Measurements from ENCODE around the gene PSG5. TPM values are rescaled to one million over a fixed set of nuclear protein-coding genes. Genes with fewer than 3 reads are reported as not detected.
"Not testable (repeated sequence)": the region's sequence is repeated elsewhere in the genome, so short reads cannot be mapped to it uniquely, and the experiment has no call there.

The PSG5 gene
- polyA plus RNA-seq (2012; rRNA removed) = 70.3 and 133 TPM in 2 replicates
- 98.7 and 111 TPM in 2 replicates for polyA plus RNA-seq (2012; cell fraction: cytosol; rRNA removed)
- 63.1 and 123 TPM in 2 replicates for polyA plus RNA-seq (2012; cell fraction: nucleus; rRNA removed)

DNA sequence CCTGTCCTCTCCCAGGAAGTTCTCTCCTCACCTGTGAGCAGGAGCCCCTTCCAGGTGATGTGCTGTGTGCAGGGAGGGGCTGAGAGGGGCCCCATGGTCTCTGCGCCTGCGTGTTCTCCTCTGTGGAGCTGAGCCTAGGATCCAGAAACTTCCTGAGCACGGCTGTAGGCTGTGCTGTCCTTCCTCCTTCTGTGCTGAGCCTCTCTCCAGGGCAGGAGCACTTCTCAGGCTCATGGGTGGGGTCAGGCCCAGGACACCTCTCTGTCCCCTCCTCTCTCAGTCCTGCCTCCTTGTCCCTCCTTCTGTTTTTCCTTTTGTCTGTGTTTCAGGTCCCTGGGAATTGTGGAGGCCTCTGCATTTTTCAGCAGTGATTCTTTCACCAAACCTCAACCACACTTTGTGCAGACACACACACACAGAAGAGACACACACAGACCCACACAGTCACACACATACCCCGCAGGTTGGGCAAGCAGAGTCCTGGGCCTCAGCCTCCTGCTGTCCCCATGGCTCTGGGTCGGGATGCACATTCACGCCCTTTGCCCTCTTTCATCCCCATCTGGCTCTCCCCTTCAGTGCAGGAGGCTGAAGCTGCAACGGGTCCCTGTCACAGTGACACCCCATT lies at the start of gene PSG5:
Gene PSG5 (minus strand): TSS at position 226 of the 625 bp plus-strand sequence. CDS start 131 bp downstream, at position 95.
- H3K9me3 ChIP-seq; H3K27me3 ChIP-seq (ENCODE audit: insufficient read depth); DNase-seq; H3K36me3 ChIP-seq (replicated peaks in 1 of 2; ENCODE audit: control insufficient read depth in 1 of 2, insufficient read depth in 2 of 2, low read length in 1 of 2); H3K9me2 ChIP-seq; H2AFZ ChIP-seq (ENCODE audit: low read depth); POLR2A ChIA-PET; H4K20me1 ChIP-seq (ENCODE audit: insufficient read depth); CTCF ChIA-PET: not testable (repeated sequence)
- WGBS (ENCODE audit: low lambda C conversion rate) = 75% methylated on average over 5 of the region's 7 CpGs
- Histone ChIP-seq H3K9ac (peak within 1 kb of the TSS; percentile 73), H3K4me3 (ENCODE audit: low read depth in 2 of 2, low read length in 1 of 2) (peak within 1 kb of the TSS; percentile 1 to 20; a peak in 2 of 4 replicates), H3K4me1 (ENCODE audit: control insufficient read depth in 1 of 2, insufficient read depth in 2 of 2, low read depth in 1 of 2, low read length in 1 of 2) (peaks cover 0 to 22% of the 10 kb centered on the region in 2 experiments; a peak in 2 of 4 replicates), H3K27ac (ENCODE audit: low read depth in 2 of 2, low read length in 1 of 2) (peak within 1 kb of the TSS in 1 of 2 experiments; percentile 95; a peak in 2 of 4 replicates), H3K79me2 (ENCODE audit: insufficient read depth) (peaks cover 24% of the 10 kb centered on the region; the same call in 1 of the 2 replicates), H3F3A (replicated peaks; ENCODE audit: insufficient read depth) (peaks cover 29% of the 10 kb centered on the region), H3K4me2 (peak within 1 kb of the TSS; percentile 62)

DNA sequence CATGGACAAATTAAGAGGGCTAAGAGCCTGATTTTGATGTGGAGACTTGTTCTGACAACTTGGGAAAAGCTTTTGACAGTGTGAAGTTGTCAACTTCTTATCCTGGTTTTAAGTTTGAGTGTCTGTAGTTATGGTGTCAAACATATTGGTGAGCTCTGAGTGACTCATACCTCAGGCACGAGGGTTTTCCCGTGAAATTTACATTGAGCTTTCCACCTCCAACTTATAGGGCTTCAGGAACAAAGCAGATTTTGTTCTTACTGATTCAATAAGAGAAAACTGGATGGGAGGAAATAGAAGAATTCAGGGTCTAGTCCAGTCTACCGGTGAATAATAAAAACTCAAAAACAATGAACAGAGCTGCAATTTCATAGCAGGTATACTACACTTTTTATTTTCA lies 49.4 kb upstream of the PSG5 start:
- H3K36me3 ChIP-seq (replicated peaks in 1 of 2; ENCODE audit: control insufficient read depth in 1 of 2, insufficient read depth in 2 of 2, low read length in 1 of 2); H3K9ac ChIP-seq; H2AFZ ChIP-seq (ENCODE audit: low read depth); H3K4me3 ChIP-seq (ENCODE audit: low read depth in 2 of 2, low read length in 1 of 2); H3K27ac ChIP-seq (ENCODE audit: low read depth in 2 of 2, low read length in 1 of 2); H3F3A ChIP-seq (replicated peaks; ENCODE audit: insufficient read depth); H4K20me1 ChIP-seq (ENCODE audit: insufficient read depth); H3K9me2 ChIP-seq; DNase-seq; H3K79me2 ChIP-seq (ENCODE audit: insufficient read depth); H3K27me3 ChIP-seq (ENCODE audit: insufficient read depth); H3K4me2 ChIP-seq; POLR2A ChIA-PET; H3K9me3 ChIP-seq; H3K4me1 ChIP-seq (ENCODE audit: control insufficient read depth in 1 of 2, insufficient read depth in 2 of 2, low read depth in 1 of 2, low read length in 1 of 2); CTCF ChIA-PET: not testable (repeated sequence)
- 3% methylated on average over 3 of the region's 3 CpGs for WGBS (ENCODE audit: low lambda C conversion rate)
- 0 out of 2 replicates have a peak, but pooled peaks have one; percentile 4 for TF ChIP-seq JUND (IDR thresholded peaks at IDR 0.05)

DNA sequence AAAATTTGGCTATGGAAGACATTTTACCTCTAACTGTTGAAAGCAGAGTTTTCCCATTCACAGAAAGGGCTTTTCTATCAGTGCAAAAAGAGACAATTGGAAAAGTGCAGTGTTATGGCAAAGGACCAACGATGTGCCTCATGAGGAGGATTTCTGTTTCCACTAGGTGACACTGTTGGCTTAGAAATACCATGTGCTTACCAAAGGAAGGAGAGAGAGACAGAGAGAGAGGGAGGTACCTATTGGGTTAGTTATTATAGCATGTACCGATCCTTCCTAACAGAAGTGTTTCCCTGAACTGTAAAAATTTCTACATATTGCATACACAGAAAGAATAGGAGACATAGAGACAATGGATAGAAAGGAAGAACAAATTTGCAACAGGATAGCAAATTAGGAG lies 43.0 kb upstream of the PSG5 start:
- DNase-seq = no peak
- H3K27ac ChIP-seq (ENCODE audit: low read depth in 2 of 2, low read length in 1 of 2) = no peak overlapping the region
- no peaks in the 10 kb centered on the region for H4K20me1 ChIP-seq (ENCODE audit: insufficient read depth)
- H3K9me3 ChIP-seq = peaks cover 7% of the 10 kb centered on the region
- 48% methylated on average over 2 of the region's 2 CpGs for whole genome bisulfite sequencing (ENCODE audit: low lambda C conversion rate)
- H3K9ac ChIP-seq = no peak overlapping the region
- ChIA-PET POLR2A (no interaction called here), CTCF (no interaction called here)
- H3K79me2 ChIP-seq (ENCODE audit: insufficient read depth) = no peaks in the 10 kb centered on the region
- H3F3A ChIP-seq (replicated peaks; ENCODE audit: insufficient read depth) = no peaks in the 10 kb centered on the region
- H3K36me3 ChIP-seq (replicated peaks in 1 of 2; ENCODE audit: control insufficient read depth in 1 of 2, insufficient read depth in 2 of 2, low read length in 1 of 2) = no peaks in the 10 kb centered on the region
- no peak overlapping the region for H3K4me2 ChIP-seq
- H3K4me1 ChIP-seq (ENCODE audit: control insufficient read depth in 1 of 2, insufficient read depth in 2 of 2, low read depth in 1 of 2, low read length in 1 of 2) = peaks cover 0 to 4% of the 10 kb centered on the region in 2 experiments; a peak in 1 of 4 replicates
- no peak for TF ChIP-seq NRF1 (IDR thresholded peaks at IDR 0.05; ENCODE audit: low read depth, low read length)
- TF ChIP-seq, protein P1, sequence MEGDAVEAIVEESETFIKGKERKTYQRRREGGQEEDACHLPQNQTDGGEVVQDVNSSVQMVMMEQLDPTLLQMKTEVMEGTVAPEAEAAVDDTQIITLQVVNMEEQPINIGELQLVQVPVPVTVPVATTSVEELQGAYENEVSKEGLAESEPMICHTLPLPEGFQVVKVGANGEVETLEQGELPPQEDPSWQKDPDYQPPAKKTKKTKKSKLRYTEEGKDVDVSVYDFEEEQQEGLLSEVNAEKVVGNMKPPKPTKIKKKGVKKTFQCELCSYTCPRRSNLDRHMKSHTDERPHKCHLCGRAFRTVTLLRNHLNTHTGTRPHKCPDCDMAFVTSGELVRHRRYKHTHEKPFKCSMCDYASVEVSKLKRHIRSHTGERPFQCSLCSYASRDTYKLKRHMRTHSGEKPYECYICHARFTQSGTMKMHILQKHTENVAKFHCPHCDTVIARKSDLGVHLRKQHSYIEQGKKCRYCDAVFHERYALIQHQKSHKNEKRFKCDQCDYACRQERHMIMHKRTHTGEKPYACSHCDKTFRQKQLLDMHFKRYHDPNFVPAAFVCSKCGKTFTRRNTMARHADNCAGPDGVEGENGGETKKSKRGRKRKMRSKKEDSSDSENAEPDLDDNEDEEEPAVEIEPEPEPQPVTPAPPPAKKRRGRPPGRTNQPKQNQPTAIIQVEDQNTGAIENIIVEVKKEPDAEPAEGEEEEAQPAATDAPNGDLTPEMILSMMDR (IDR thresholded peaks at IDR 0.05) = peak; percentile 51
- H3K9me2 ChIP-seq = no peaks in the 10 kb centered on the region
- H3K4me3 ChIP-seq (ENCODE audit: low read depth in 2 of 2, low read length in 1 of 2) = no peak overlapping the region
- no peak overlapping the region for H2AFZ ChIP-seq (ENCODE audit: low read depth)
- no peaks in the 10 kb centered on the region for H3K27me3 ChIP-seq (ENCODE audit: insufficient read depth)

GRCh38 chr19:43228730-43229129 lies 42.4 kb upstream of the PSG5 start:
- H3K27ac ChIP-seq (ENCODE audit: low read depth in 2 of 2, low read length in 1 of 2); H3K4me1 ChIP-seq (ENCODE audit: control insufficient read depth in 1 of 2, insufficient read depth in 2 of 2, low read depth in 1 of 2, low read length in 1 of 2); H3K9me2 ChIP-seq; H3K4me3 ChIP-seq (ENCODE audit: low read depth in 2 of 2, low read length in 1 of 2); H3K9me3 ChIP-seq; DNase-seq; H3K9ac ChIP-seq; H3K36me3 ChIP-seq (replicated peaks in 1 of 2; ENCODE audit: control insufficient read depth in 1 of 2, insufficient read depth in 2 of 2, low read length in 1 of 2); H2AFZ ChIP-seq (ENCODE audit: low read depth); H4K20me1 ChIP-seq (ENCODE audit: insufficient read depth); H3F3A ChIP-seq (replicated peaks; ENCODE audit: insufficient read depth); H3K79me2 ChIP-seq (ENCODE audit: insufficient read depth); H3K27me3 ChIP-seq (ENCODE audit: insufficient read depth); H3K4me2 ChIP-seq; POLR2A ChIA-PET; CTCF ChIA-PET: not testable (repeated sequence)
- 6% methylated on average over 2 of the region's 2 CpGs for WGBS (ENCODE audit: low lambda C conversion rate)

All from SK-N-SH (cell line).